H9 (cell line): ENCODE measurements around the gene C11orf86. TPM values are rescaled to one million over a fixed set of nuclear protein-coding genes. Genes with fewer than 3 reads are reported as not detected.

Source experiments
- DNase-seq: peaks from one replicate; pipeline ENCODE4 v3.0.0-alpha.2; 2017
- H2AFZ ChIP-seq: one replicate; pipeline ENCODE4 v1.6.1; 2013; ENCODE audit warnings: mild to moderate bottlenecking, low read length, control low read depth, moderate library complexity
- H2AK5ac ChIP-seq: 2 replicates; pipeline ENCODE4 v1.6.1; 2013; ENCODE audit warnings: low read length, control low read depth, mixed read lengths; ENCODE audit not compliant: insufficient read length
- H2BK120ac ChIP-seq: one replicate; pipeline ENCODE4 v1.6.1; 2013; ENCODE audit warnings: low read depth, mild to moderate bottlenecking, low read length, control low read depth, inconsistent platforms; ENCODE audit not compliant: poor library complexity, severe bottlenecking
- H2BK12ac ChIP-seq: 2 replicates; pipeline ENCODE4 v1.6.1; 2013; ENCODE audit warnings: low read length, control low read depth, mixed read lengths, low read depth; ENCODE audit not compliant: insufficient read length
- H2BK15ac ChIP-seq: 2 replicates; pipeline ENCODE4 v1.6.1; 2013; ENCODE audit warnings: low read depth, low read length, control low read depth
- H2BK20ac ChIP-seq: one replicate; pipeline ENCODE4 v1.6.1; 2013; ENCODE audit warnings: low read depth, mild to moderate bottlenecking, low read length, control low read depth, inconsistent platforms; ENCODE audit not compliant: poor library complexity, severe bottlenecking
- H2BK5ac ChIP-seq: 2 replicates; pipeline ENCODE4 v1.6.1; 2013; ENCODE audit warnings: low read length, control low read depth, mixed read lengths; ENCODE audit not compliant: insufficient read length
- H3K14ac ChIP-seq: 2 replicates; pipeline ENCODE4 v1.6.1; 2013; ENCODE audit warnings: low read length, control low read depth; ENCODE audit not compliant: insufficient read depth
- H3K18ac ChIP-seq: 2 replicates; pipeline ENCODE4 v1.6.1; 2013; ENCODE audit warnings: low read depth, mild to moderate bottlenecking, mixed read lengths, low read length, control low read depth; ENCODE audit not compliant: insufficient read length
- H3K23ac ChIP-seq: 2 replicates; pipeline ENCODE4 v1.6.1; 2013; ENCODE audit warnings: low read length, control low read depth, mixed read lengths, low read depth; ENCODE audit not compliant: insufficient read length
- H3K23me2 ChIP-seq: 2 replicates; pipeline ENCODE4 v1.6.1; 2013; ENCODE audit warnings: low read depth, mild to moderate bottlenecking, mixed read lengths, low read length, control low read depth; ENCODE audit not compliant: insufficient read length, poor library complexity, severe bottlenecking
- H3K27ac ChIP-seq: 2 replicates; pipeline ENCODE4 v1.5.1; 2013; ENCODE audit warnings: low read length, control low read depth, mixed read lengths, low read depth; ENCODE audit not compliant: insufficient read length
- H3K27me3 ChIP-seq: 2 replicates; pipeline ENCODE4 v1.6.1; 2013; ENCODE audit warnings: low read length, control low read depth, inconsistent platforms; ENCODE audit not compliant: insufficient read depth
- H3K4ac ChIP-seq: 2 replicates; pipeline ENCODE4 v1.6.1; 2013; ENCODE audit warnings: low read depth, mild to moderate bottlenecking, control low read depth, inconsistent platforms, low read length, moderate library complexity
- H3K4me1 ChIP-seq: 2 replicates; pipeline ENCODE4 v1.6.1; 2013; ENCODE audit warnings: low read length, control low read depth, inconsistent platforms; ENCODE audit not compliant: insufficient read depth
- H3K4me2 ChIP-seq: 2 replicates; pipeline ENCODE4 v1.6.1; 2013; ENCODE audit warnings: low read length, control low read depth, mixed read lengths; ENCODE audit not compliant: insufficient read length, insufficient read depth
- H3K56ac ChIP-seq: 2 replicates; pipeline ENCODE4 v1.6.1; 2013; ENCODE audit warnings: low read depth, mild to moderate bottlenecking, mixed read lengths, low read length, control low read depth; ENCODE audit not compliant: insufficient read length
- H3K79me1 ChIP-seq: 2 replicates; pipeline ENCODE4 v1.6.1; 2013; ENCODE audit warnings: low read depth, mild to moderate bottlenecking, moderate library complexity, low read length, control low read depth, inconsistent platforms; ENCODE audit not compliant: insufficient read depth, poor library complexity, severe bottlenecking
- H3K79me2 ChIP-seq: 2 replicates; pipeline ENCODE4 v1.6.1; 2013; ENCODE audit warnings: low read length, control low read depth, inconsistent platforms; ENCODE audit not compliant: insufficient read depth
- H3K9ac ChIP-seq: 2 replicates; pipeline ENCODE4 v1.6.1; 2013; ENCODE audit warnings: low read length, control low read depth, mixed read lengths; ENCODE audit not compliant: insufficient read length; ENCODE audit errors: extremely low read depth
- H3K9me3 ChIP-seq: one replicate; pipeline ENCODE4 v1.6.1; 2013; ENCODE audit warnings: low read depth, low read length, inconsistent platforms; ENCODE audit not compliant: control insufficient read depth
- H3T11ph ChIP-seq: one replicate; pipeline ENCODE4 v1.6.1; 2013; ENCODE audit warnings: mild to moderate bottlenecking, low read length, control low read depth, inconsistent platforms
- H4K20me1 ChIP-seq: one replicate; pipeline ENCODE4 v1.6.1; 2013; ENCODE audit not compliant: control insufficient read depth, insufficient read length, insufficient read depth
- H4K5ac ChIP-seq: 2 replicates; pipeline ENCODE4 v1.6.1; 2013; ENCODE audit warnings: low read depth, mild to moderate bottlenecking, mixed read lengths, low read length, control low read depth; ENCODE audit not compliant: insufficient read length
- H4K8ac ChIP-seq: replicated peaks from 2 replicates; pipeline ENCODE4 v1.6.1; 2013; ENCODE audit warnings: low read length, control low read depth, mixed read lengths, low read depth; ENCODE audit not compliant: insufficient read length
- H4K91ac ChIP-seq: 2 replicates; pipeline ENCODE4 v1.6.1; 2013; ENCODE audit warnings: low read depth, mild to moderate bottlenecking, moderate library complexity, mixed read lengths, low read length, control low read depth; ENCODE audit not compliant: insufficient read length
- H3K27ac Mint-ChIP-seq, 3 experiments: 2 replicates in 2 of 3; 3 replicates in 1 of 3; pipeline ENCODE4 v1.8.0; 2020 to 2021; ENCODE audit warnings: mixed read lengths in 3 of 3, mild to moderate bottlenecking in 1 of 3, moderate library complexity in 1 of 3
- H3K27me3 Mint-ChIP-seq: 2 replicates; pipeline ENCODE4 v1.8.0; 2021; ENCODE audit warnings: low read depth, mild to moderate bottlenecking, moderate library complexity, mixed read lengths
- H3K36me3 Mint-ChIP-seq, 3 experiments: 2 replicates in 2 of 3; 3 replicates in 1 of 3; pipeline ENCODE4 v1.8.0; 2020 to 2021; ENCODE audit warnings: low read depth in 3 of 3, mixed read lengths in 3 of 3; ENCODE audit not compliant: insufficient read depth in 1 of 3
- H3K4me1 Mint-ChIP-seq, 2 experiments: 2 replicates each; pipeline ENCODE4 v1.8.0; 2020; ENCODE audit warnings: mixed read lengths in 2 of 2
- H3K4me3 Mint-ChIP-seq, 2 experiments: 2 replicates in 1 of 2; 3 replicates in 1 of 2; pipeline ENCODE4 v1.8.0; 2020 to 2021; ENCODE audit warnings: mild to moderate bottlenecking in 2 of 2, mixed read lengths in 2 of 2, moderate library complexity in 1 of 2
- H3K9me3 Mint-ChIP-seq, 2 experiments: 2 replicates in 1 of 2; 3 replicates in 1 of 2; pipeline ENCODE4 v1.8.0; 2020; ENCODE audit warnings: mild to moderate bottlenecking in 2 of 2, mixed read lengths in 2 of 2, moderate library complexity in 1 of 2
- CTCF ChIP-seq: fragments of 200-600 bp; sonication (generic); conservative IDR thresholded peaks from 3 replicates; pipeline ENCODE4 v1.8.0; 2021; ENCODE audit warnings: antibody characterized with exemption, mild to moderate bottlenecking
- WGBS: extraction: QIAGEN DNeasy Blood & Tissue Kit; methylation state at CpG from one replicate; pipeline ENCODE4 v1.1.7; 2013; ENCODE audit warnings: missing lambda C conversion rate, low lambda C conversion rate, mixed read lengths; ENCODE audit not compliant: insufficient read length; ENCODE audit errors: extremely low coverage; 5-methylcytosine and 5-hydroxymethylcytosine counted together
- total RNA-seq: library from RNA; stranded (reverse); gene quantifications from 2 replicates; pipeline ENCODE4 v1.2.1, GENCODE V29; 2021

C11orf86 gene
- total RNA-seq, 1 experiment from 2014 or later: not detected

GRCh38 chr11:67014343-67014742 is 39.2 kb downstream of the C11orf86 start:
- no peak overlapping the region for H3K4me3 Mint-ChIP-seq
- H3K27me3 Mint-ChIP-seq: peaks cover 4% of the 10 kb centered on the region
- Histone ChIP-seq H2AK5ac (no peak overlapping the region), H4K5ac (no peak overlapping the region), H3T11ph (no peak overlapping the region), H3K4me1 (no peaks in the 10 kb centered on the region), H2BK120ac (no peak overlapping the region), H3K14ac (no peak overlapping the region), H3K79me2 (no peaks in the 10 kb centered on the region), H4K91ac (no peak overlapping the region), H3K9ac (no peak overlapping the region), H3K23me2 (no peaks in the 10 kb centered on the region), H2BK12ac (no peak overlapping the region), H3K4me2 (no peak overlapping the region), H3K18ac (no peak overlapping the region), H4K8ac (no peak overlapping the region), H2BK15ac (no peak overlapping the region), H3K79me1 (no peaks in the 10 kb centered on the region), H3K27ac (no peak overlapping the region), H3K23ac (no peak overlapping the region), H2BK5ac (no peak overlapping the region), H4K20me1 (no peaks in the 10 kb centered on the region), H2BK20ac (no peak overlapping the region), H3K27me3 (no peaks in the 10 kb centered on the region), H2AFZ (no peak overlapping the region), H3K9me3 (no peaks in the 10 kb centered on the region), H3K56ac (no peak overlapping the region), H3K4ac (no peak overlapping the region)
- no peak for TF ChIP-seq CTCF
- peaks cover 0 to 18% (median 0%) of the 10 kb centered on the region in 3 experiments; a peak in 5 of 7 replicates for H3K36me3 Mint-ChIP-seq
- no CpG with 5 or more reads among the region's 7 CpGs for WGBS
- no peak for DNase-seq
- peaks cover 12% of the 10 kb centered on the region in 2 experiments for H3K4me1 Mint-ChIP-seq
- H3K9me3 Mint-ChIP-seq: no peaks in the 10 kb centered on the region
- peak overlapping the region in 1 of 3 experiments; percentile 66; a peak in 1 of 7 replicates for H3K27ac Mint-ChIP-seq
